ENCODE results near the gene N4BP2L1.

Gene N4BP2L1

DNA sequence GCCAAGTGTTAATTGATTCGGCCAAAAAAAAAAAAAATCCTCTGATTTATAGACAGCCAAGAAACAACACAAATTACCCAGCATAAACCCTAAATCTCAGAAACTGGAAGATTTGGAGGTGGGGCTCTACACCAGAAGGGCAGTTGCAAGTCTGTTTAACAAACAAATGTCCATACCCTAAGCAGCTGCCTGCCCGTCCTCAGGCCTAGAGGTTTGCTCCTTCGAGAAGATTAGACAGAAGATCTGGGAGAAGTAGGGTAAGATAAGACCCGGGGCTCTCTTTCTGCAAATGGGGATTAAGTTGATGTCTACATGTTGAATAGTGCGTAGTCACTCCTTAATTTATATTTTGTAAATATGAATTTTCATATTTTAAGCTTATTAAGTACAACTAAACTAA is 3.4 kb upstream of the N4BP2L1 start:
- no peak for DNase-seq (ENCODE audit: low read depth in 2 of 2)

DNA sequence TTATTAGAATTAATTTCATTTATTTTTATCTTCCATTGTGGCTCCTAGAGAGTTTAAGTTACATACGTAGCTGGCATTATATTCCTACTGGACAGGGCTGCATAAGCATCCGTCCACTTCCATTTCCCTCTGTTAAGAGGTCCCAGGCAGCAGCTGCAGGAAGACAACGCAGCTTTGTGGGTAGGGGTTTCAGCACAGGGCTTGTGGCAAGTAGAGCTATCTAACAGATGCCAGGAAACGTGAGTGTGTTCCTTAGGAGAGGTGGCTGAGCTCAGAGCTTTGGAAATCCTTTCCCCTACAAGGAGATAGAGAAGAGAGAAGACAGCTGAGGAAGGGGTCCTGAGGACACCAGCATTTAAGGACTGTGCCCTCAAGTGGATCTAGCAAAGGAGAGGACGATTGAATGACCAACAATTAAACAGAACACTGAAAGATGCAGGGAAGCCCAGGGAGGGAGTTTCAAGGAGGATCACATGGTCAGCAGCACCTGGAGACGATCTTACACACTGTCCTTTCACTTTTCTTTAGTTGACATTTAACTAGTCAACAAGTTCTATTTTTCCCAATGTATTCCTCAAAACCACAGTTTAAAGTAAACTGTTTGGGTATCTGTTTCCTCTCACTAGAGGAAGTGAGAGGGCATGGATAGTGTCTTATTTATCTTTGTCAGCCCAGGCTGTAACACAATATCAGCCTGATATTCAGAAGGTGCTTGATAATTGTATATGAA is 2.3 kb upstream of the N4BP2L1 start:
- DNase-seq (ENCODE audit: low read depth in 2 of 2) = no peak

DNA sequence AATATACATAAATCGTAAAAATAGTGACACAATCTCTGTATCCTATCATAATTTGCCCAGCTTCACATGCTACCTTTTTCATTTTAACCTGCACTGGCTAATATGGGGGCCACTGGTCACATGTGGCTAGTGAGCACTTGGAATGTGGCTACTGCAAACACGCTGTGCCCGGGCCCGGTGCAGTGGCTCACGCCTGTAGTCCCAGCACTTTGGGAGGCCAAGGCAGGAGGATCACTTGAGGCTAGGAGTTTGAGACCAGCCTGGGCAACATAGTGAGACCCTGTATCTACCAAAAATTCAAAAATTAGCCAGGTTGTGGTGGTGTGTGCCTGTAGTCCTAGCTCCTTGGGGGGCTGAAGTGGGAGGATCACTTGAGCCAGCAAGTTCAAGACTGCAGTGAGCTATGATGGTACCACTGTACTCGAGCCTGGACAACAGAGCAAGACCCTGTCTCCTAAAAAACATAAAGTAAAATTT is 1.5 kb upstream of the N4BP2L1 start:
- DNase-seq (ENCODE audit: low read depth in 2 of 2) = no peak

DNA sequence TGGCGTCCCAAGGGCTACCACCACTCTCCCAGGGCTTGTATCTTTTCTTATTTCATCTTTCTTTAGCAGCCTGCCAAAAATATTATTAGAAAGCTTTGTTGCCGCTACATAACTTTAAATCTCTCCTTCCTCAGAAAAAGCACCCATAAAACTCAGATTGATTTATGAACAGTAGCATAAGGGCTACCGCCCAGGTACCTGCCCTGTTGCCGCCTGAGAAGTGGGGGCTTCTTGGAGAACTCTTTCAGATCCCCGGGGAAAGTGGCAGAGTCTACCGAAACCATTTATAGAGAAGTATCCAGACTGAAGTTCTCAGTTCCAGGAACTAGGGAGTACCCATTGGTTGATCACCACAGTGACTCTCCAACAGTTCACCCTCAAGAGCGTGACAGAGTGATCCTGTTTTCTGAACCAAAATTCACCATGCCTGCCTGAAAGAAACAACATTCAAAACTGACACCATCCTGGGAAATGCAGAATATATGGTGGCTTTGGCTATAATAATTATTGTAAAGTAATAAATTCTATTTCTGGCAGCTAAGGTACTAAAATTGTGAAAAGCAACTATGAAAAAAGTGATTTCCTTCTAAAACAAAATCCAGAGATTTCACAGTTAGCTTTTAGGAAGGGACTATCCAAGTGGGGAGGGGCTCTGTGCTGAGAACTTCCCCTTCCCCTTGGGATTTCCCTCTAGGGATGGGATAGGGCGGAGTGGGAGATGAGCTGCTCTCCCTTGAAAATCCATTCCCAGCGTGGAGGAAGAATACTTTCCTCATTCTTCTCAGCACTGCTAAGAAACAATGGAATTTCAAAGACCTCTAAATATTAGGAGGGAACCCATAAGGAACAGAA is 877 bp upstream of the N4BP2L1 start:
- no peak for DNase-seq (ENCODE audit: low read depth in 2 of 2)

DNA sequence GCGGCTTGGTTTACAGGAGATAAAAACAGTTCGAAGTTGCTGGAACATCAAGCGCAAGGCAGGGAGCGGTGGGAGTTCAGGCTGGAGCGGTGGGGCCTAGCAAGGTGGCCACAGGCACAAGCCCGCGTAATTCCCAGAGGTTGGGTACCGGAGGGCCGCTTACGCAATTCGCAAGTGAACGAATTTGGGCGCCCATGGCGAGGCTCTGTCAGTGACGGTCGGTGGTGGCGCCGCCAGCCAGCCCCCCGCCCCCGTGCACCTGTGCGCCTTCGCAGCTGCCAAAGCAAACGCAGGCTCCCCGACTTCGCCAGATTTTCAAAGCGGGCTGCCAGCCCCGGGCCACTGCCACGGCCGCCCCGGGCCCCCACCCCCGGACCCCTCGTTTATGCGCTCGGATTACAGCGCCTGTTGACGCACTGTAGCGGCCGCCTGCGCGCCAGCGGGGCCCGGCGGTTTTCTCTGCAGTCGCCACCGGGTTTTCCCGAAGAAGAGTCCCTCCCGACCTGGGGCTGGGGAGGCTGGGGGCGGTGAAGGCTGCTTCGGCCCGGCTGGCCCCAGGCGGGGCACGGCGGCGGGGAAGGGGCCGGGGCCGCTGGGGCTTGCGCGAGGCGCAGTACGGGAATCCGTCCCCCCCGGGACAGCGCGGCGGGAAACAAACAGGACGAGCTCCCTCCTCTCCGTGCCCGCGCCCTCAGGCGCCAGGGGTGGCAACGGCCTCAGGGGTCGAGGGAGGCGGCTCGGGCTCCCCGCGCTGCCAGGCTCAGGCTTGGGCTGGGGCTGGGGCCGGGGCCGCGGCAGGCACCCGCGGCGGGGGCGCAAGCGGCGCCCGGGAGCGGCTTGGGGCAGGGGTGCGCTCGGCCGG is 709 bp downstream of the N4BP2L1 start:
- DNase-seq (ENCODE audit: low read depth in 2 of 2) = peak in 1 of 2 donors; percentile 35

DNA sequence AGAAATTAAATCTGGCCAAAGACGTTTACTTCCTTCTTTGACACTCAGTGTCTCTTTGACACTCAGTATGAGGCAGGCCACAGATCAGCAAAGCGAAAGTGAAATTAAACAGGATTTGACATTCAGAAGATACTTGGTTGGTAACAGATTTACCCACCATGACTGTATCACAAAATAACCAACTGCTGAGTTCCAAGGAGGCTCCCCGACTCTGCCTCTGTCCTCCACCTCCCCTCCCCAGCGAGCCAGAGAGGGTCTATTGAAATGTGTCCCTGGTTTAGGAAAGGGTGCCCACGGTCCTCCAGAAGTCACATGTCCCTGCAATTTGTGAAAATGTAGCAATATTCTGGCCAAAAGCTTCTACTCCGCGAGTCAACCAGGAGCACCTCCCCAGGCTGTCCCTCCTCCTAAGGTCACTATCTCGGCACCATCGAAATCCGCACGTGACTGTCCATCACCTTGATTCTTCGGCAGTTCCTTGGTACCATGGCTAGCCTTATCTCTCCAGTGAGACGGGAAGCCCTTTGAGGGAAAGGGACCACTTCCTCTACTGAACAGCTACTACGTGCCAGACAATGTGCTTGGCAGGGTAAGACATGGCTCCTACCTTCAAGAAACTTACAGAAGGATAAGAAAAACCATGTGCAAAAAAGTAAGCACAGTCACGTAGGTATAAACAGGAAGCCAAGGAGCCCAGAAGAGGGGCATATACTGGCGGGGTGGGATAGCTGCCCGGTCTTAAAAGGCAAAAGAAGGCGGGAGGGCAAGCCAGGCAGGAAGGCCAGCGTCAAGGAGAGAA is 1.5 kb downstream of the N4BP2L1 start:
- no peak for DNase-seq (ENCODE audit: low read depth in 2 of 2)

DNA sequence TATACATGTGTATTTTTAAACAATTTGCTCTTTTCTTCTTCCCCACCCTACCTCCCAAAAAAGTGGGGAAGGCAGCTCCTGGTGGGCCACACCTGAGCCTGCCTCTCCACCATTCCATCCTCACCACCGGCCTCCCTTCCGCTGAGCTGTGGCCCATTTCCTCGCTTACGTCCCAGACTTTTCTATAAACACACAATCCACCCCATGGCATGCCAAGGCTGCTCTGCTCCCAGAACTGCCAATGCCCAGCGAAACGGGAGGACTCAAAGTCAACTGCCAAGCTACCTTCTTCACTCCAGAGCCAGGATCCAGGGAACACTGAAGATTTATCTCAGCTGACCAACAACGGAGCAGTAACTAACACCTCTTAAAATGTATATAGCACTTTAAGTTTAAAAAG is 2.8 kb downstream of the N4BP2L1 start:
- DNase-seq (ENCODE audit: low read depth in 2 of 2) = no peak

DNA sequence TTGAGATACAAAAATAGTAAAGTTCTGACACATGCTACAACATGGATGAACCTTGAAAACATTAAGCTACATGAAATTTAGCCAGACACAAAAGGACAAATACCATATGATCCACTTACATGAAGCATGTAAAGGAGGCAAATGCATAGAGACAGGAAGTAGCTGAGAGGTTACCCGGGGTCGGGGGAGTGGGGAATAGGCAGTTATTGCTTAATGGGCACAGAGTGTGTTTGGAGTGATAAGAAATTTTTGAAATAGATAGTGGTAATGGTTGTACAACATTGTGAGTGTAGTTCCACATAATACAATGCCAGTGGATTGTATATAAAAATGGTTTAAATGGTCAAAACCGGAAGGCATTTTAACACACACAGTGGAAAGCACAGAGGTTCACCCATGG is 4.3 kb downstream of the N4BP2L1 start:
- DNase-seq (ENCODE audit: low read depth in 2 of 2) = no peak

DNA sequence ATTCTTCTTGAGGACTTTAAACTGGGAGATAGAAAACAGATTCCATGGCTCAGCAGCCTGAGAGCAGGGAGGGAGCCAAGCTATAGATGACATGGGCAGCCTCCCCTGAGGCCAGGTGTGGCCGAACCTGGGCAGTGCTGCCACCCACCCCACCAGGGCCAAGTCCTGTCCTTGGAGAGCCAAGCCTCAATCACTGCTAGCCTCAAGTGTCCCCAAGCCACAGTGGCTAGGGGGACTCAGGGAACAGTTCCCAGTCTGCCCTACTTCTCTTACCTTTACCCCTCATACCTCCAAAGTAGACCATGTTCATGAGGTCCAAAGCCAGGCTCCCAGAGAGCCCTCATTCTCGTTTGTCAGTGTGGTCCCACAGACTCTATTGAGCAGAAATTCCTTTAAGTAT is 8.1 kb downstream of the N4BP2L1 start:
- DNase-seq (ENCODE audit: low read depth in 2 of 2) = no peak

DNA sequence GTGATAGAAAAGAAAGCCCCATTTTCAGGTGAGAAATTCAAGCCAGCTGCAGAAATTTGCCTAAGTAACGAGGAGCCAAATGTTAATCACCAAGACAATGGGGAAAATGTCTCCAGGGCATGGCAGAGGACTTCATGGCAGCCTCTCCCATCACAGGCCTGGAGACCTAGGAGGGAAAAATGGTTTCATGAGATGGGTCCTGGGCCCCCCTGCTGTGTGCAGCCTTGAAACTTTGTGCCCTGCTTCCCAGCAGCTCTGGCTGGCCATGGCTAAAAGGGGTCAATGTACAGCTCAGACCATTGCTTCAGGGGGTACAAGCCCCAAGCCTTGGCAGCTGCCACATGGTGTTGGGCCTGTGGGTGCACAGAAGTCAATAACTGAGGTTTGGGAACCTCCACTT is 9.9 kb downstream of the N4BP2L1 start:
- no peak for DNase-seq (ENCODE audit: low read depth in 2 of 2)

DNA sequence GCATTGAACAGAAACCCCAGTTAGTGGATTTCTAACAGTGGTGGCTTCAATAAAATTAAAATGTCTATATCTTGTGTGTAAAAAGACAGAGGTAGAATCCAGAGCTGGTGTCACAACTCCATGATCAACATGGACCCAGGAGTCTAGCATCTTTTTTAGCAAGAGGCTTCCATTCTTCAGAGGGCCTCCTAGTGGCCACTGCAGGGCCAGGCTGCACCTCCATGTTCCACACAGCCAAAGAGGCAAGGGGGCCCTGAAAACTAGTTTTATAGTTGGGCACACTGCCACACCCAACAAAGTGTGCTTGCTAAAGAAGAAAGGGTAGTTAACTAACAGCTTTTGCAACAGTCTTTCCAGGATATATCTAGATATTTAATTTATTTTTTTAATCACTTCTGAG is 12.9 kb downstream of the N4BP2L1 start:
- DNase-seq (ENCODE audit: low read depth in 2 of 2) = no peak

DNA sequence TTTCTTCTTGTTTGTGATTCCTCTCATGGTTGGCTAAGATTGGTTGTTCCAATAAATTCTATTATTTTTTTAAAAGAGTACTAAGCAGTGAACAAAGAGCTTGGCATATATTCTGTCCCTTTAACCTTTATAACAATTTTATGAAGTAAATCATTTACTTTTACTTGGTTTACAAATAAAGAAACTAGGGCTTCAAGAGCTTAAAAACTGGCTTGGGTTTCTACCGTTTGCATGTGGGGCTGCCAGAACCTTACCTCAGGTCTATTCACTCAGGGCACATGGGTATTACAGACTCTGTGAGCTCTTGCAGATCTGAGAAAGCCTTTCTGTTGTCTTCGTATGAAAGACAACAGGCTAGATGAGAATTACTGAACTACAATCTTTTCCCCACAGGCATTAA is 13.3 kb downstream of the N4BP2L1 start:
- no peak for DNase-seq (ENCODE audit: low read depth in 2 of 2)

DNA sequence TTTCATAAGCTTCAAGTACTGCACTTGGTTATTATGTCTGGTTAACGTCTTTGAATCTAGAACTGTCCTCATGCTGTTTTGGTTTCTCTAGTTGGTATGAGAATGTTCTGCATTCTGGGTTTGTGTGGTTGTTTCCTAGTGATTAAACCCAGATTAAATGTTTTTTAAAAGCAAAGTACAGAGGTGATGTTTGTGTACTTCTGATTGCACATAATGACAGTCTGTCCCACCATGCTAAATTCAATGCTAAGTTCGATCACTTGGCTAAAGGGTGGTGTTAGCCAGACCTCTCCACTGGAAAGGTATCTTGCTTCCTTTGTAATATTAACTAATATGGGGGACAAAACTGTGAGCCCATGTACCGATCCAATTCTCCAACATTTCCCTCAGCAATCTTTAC is 14.6 kb downstream of the N4BP2L1 start:
- no peak for DNase-seq (ENCODE audit: low read depth in 2 of 2)

DNA sequence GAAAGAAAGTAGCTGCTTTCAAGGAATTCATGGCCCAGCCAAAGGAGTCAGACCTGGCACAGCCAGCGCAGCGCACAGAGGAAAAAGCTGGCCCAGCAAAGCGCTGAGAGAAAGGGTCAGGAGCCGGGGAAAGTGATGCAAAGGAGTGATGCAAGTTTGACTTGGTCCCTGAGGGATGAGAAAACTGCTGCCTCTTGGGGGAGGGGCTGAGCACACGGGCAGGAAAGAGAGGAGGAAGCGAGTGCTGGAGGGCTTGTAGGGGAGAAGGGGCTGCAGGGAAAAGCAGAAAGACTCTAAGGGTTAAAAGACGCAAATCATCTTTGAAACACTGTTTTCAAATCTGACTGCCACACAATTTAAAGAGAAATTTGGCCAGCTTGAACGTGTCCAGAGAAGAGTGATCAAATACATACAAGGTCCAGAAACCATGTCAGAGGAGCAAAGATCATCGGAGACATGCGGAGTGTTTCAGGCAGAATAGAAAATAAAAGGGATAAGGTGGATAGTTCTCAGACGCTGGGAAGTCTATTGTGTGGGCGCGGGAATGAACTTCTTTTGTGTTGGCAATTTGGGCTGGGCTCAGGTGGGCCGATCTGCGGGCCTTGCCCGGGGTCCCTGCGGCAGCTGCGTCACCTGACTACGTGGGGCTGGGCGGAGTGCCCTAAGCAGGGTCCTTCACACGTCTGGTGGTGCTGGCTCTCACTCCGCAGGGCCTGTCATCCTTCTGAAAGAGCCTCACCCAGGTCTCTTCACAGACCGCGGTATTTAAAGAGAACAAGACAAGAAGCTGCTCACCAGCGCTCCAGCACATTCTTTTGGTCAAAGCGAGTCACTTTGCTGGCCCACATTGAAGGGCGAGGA is 18.1 kb downstream of the N4BP2L1 start:
- no peak for DNase-seq (ENCODE audit: low read depth in 2 of 2)

DNA sequence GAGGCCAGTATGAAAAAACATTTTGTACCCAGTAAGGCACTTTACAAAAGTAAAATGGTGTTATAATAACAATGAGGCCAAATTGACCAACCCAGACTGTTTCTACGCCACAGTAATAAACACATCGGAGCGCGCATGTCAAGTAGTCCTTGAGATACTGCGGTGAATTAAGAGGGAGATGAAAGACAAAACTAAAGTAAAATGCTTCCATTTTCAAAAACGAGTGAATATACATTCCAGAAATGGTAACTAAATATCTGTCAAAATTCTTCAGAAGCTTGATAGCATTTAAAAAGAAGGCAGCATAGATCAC is 19.0 kb downstream of the N4BP2L1 start:
- no peak for DNase-seq (ENCODE audit: low read depth in 2 of 2)

DNA sequence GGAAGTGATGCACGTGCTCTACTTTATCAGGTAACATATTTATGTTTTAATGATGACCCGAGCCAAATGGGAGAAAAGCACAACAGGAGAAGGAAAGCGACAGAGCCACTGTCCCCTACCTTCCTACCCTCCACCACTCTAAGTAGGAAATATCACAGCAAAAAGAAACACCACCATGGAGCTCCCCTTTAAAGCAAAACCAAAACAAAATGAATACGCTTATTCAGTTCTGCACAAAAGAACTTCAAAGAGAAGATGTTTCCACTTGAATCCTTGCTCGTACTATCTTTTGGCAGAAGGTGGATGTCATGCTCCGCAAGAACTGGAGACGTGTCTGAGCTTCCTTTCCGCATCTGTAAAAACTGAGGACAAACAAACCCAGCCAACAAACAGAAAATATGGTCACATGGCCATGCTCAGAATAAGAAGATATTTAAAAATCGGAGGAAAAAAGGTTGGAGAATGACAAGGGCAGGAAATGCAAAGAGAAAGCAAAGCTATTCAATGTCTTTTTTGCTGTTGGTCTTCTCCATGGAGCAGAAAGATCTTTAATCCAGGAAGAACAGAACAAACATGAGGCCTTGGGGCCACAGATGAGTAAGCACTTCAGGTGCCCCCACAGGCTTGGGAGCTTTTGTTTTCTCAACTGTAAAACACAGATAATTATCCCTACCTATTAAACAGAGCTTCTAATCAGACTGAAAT is 19.5 kb downstream of the N4BP2L1 start:
- DNase-seq (ENCODE audit: low read depth in 2 of 2) = no peak

DNA sequence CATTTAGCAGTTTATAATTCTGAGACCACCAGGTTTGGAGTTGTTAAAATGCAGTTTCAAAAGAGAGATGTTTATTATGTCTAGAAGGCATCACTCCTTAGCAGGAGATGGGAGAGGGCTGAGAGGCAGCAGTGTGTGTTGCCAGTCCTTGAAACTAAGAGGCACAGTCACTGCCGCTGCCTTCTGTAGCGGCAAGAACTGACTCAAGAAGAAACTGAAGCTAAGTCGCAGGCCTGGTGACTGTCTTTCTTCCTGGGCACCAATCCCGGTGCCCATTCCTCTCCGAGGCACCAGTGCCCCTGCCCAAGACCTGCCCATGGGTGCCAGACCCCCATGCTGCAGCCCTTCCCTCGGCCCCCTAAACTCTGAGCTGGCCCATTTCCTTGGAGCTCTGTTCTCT is 20.1 kb downstream of the N4BP2L1 start:
- no peak for DNase-seq (ENCODE audit: low read depth in 2 of 2)

DNA sequence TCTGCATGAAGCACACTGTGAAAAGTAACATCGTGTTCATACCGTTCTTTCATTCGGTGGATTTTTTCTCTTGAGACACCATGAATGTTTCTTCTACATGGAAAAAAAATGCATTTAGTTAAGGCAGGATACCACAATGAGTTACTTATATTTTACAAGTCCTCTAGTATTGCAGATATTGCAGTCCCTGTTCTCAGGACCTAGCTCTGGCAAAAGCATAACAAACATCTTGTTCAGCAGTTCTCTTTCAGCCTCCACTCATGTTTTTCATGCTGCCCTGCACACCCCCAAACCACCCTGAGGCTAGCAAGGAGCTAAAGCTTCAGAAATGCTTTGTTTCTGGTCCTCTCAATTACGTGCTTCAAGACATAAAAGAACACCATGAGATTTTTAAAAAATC is 24.8 kb downstream of the N4BP2L1 start:
- DNase-seq (ENCODE audit: low read depth in 2 of 2) = no peak

DNA sequence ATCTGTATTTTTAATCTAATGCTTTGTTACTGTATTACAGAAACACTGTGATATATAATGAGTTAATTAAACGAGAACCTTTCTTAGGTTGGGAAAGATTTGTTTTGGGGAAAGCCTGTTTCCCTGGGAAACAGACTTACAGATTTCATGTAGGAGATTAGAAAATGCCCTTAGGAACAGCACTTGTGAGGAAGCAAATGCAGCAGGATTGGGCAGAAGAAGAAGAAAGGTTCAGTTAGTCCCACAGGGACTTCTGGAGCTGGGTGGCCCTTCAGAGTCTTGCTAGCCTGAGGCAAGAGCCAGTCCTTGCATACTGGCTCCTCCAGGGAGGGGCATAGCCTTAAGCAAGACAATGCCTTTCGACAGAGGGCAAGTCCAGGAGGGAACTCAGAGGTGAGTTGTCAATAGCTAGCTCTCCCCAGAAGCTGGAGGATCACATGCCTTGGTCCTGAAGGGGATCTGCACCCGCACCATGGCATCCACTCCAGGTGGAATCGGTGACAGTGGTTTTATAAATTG is 36.8 kb downstream of the N4BP2L1 start:
- DNase-seq (ENCODE audit: low read depth in 2 of 2) = no peak

DNA sequence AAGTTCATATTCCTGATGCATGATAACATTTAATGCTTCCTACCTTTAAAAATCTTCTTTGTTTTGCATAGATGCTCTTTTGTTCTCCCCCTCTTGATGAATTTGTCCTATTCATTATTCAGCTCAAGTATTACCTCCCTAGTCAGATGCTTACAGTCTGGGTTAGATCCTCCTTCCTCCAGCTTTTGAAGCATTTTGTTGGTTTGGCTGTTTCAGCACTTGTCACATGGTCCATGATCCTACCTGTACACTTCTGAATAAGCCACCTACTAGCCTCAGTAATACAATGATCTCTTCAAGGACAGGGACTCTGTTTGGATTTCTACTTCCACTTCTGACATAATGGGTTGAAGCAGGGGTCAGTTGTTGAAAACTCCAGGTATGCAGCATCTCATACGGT is 37.4 kb downstream of the N4BP2L1 start:
- DNase-seq (ENCODE audit: low read depth in 2 of 2) = no peak
